ENCODE results near the gene SHLD1.

Gene SHLD1

GRCh38 chr20:5888041-5888440 is 137.8 kb downstream of the SHLD1 start:
- no peak for DNase-seq (ENCODE audit: low read depth, low spot score)

- DNase-seq (ENCODE audit: low read depth, low spot score): no peak
These were observed 140.7 kb downstream of the SHLD1 start for GRCh38 chr20:5890773-5891441.

GRCh38 chr20:5893052-5893451 is 142.9 kb downstream of the SHLD1 start:
- DNase-seq (ENCODE audit: low read depth, low spot score): no peak

GRCh38 chr20:5893621-5894020 is 143.4 kb downstream of the SHLD1 start:
- no peak for DNase-seq (ENCODE audit: low read depth, low spot score)

- no peak for DNase-seq (ENCODE audit: low read depth, low spot score)
These were observed 145.4 kb downstream of the SHLD1 start for GRCh38 chr20:5895626-5896025.

- DNase-seq (ENCODE audit: low read depth, low spot score): no peak
These were observed 149.2 kb downstream of the SHLD1 start for GRCh38 chr20:5899444-5899843.

- DNase-seq (ENCODE audit: low read depth, low spot score): no peak
These were observed 150.7 kb downstream of the SHLD1 start for GRCh38 chr20:5900908-5901307.

- no peak for DNase-seq (ENCODE audit: low read depth, low spot score)
These were observed 158.8 kb downstream of the SHLD1 start for GRCh38 chr20:5908981-5909380.

- DNase-seq (ENCODE audit: low read depth, low spot score): no peak
These were observed 160.0 kb downstream of the SHLD1 start for GRCh38 chr20:5910186-5910585.

- DNase-seq (ENCODE audit: low read depth, low spot score): no peak
These were observed 163.0 kb downstream of the SHLD1 start for GRCh38 chr20:5913166-5913565.

All from smooth muscle cell of the brain vasculature (primary cell).